Stimulated activated CD4-positive, alpha-beta T cell treated with anti-CD3 and anti-CD28 coated beads, Interleukin-15, amount 100 ng/mL, for 1 hour (primary cell): ENCODE results near the gene TAC4.
"Not testable (repeated sequence)": the region's sequence is repeated elsewhere in the genome, so short reads cannot be mapped to it uniquely, and the experiment has no call there.

Source experiments
- DNase-seq, 2 donors: peaks; one replicate each; pipeline ENCODE4 v3.0.0-alpha.2; 2020; ENCODE audit warnings: low read depth in 1 of 2, low spot score in 1 of 2

Gene TAC4

GRCh38 chr17:49843774-49844350 lies 4.0 kb downstream of the TAC4 start:
- DNase-seq, result no peak

GRCh38 chr17:49842846-49843245 lies 5.0 kb downstream of the TAC4 start:
- no peak for DNase-seq

GRCh38 chr17:49842371-49842770 lies 5.5 kb downstream of the TAC4 start:
- DNase-seq, result no peak

GRCh38 chr17:49841548-49841947 lies 6.3 kb downstream of the TAC4 start:
- no peak for DNase-seq

GRCh38 chr17:49839455-49839854 lies 8.4 kb downstream of the TAC4 start:
- no peak for DNase-seq

GRCh38 chr17:49836111-49837030 lies 11.5 kb downstream of the TAC4 start:
- DNase-seq, result no peak

- DNase-seq, result no peak
Measured at GRCh38 chr17:49835472-49835871, 12.4 kb downstream of the TAC4 start.

GRCh38 chr17:49834118-49834743 lies 13.6 kb downstream of the TAC4 start:
- DNase-seq, result no peak

GRCh38 chr17:49832840-49833599 lies 14.8 kb downstream of the TAC4 start:
- no peak for DNase-seq

- DNase-seq, result no peak
Measured at GRCh38 chr17:49830605-49831004, 17.3 kb downstream of the TAC4 start.

GRCh38 chr17:49829026-49829425 lies 18.8 kb downstream of the TAC4 start:
- DNase-seq, result no peak

- not testable (repeated sequence) for DNase-seq
Measured at GRCh38 chr17:49828325-49828724, 19.5 kb downstream of the TAC4 start.

- no peak for DNase-seq
Measured at GRCh38 chr17:49825645-49826044, 22.2 kb downstream of the TAC4 start.

- DNase-seq, result no peak
Measured at GRCh38 chr17:49823614-49824013, 24.3 kb downstream of the TAC4 start.

- DNase-seq, result no peak
Measured at GRCh38 chr17:49822829-49823228, 25.0 kb downstream of the TAC4 start.

GRCh38 chr17:49821916-49822315 lies 26.0 kb downstream of the TAC4 start:
- DNase-seq, result no peak

GRCh38 chr17:49821466-49821865 lies 26.4 kb downstream of the TAC4 start:
- DNase-seq, result no peak

- DNase-seq, result no peak
Measured at GRCh38 chr17:49820773-49821172, 27.1 kb downstream of the TAC4 start.

- DNase-seq, result no peak
Measured at GRCh38 chr17:49819651-49820050, 28.2 kb downstream of the TAC4 start.

GRCh38 chr17:49819138-49819537 lies 28.7 kb downstream of the TAC4 start:
- no peak for DNase-seq

- peak in 1 of 2 donors; percentile 16 for DNase-seq
Measured at GRCh38 chr17:49817993-49818392, 29.9 kb downstream of the TAC4 start.
